NT2/D1 (cell line): Measurements from ENCODE around the gene CEP85L.

Experiments
- SUZ12 ChIP-seq: IDR thresholded peaks from 2 replicates; pipeline ENCODE4 v1.6.1; 2011; ENCODE audit not compliant: insufficient read length, insufficient read depth; ENCODE audit errors: extremely low read depth
- YY1 ChIP-seq: IDR thresholded peaks from 2 replicates; pipeline ENCODE4 v1.6.1; 2011; ENCODE audit not compliant: insufficient read length, insufficient read depth
- ZNF274 ChIP-seq: IDR thresholded peaks from 2 replicates; pipeline ENCODE4 v1.6.1; 2011; ENCODE audit warnings: mild to moderate bottlenecking, low read depth, low read length

GRCh38 chr6:118660218-118660569 lies 8.8 kb upstream of the CEP85L start:
- TF ChIP-seq YY1 (no peak), SUZ12 (no peak), ZNF274 (no peak)
